HG03045 (cell line): ENCODE measurements around the gene ATP5PD.
A peak's percentile ranks its signal among the peaks of the same experiment; 100 is the strongest.

Experiments used
- ATAC-seq: cut with Tn5 transposase; IDR thresholded peaks from one replicate; pipeline ENCODE4 v1.9.1; 2021; ENCODE audit warnings: mild to moderate bottlenecking, moderate library complexity; ENCODE audit not compliant: unreplicated experiment

Gene ATP5PD

DNA sequence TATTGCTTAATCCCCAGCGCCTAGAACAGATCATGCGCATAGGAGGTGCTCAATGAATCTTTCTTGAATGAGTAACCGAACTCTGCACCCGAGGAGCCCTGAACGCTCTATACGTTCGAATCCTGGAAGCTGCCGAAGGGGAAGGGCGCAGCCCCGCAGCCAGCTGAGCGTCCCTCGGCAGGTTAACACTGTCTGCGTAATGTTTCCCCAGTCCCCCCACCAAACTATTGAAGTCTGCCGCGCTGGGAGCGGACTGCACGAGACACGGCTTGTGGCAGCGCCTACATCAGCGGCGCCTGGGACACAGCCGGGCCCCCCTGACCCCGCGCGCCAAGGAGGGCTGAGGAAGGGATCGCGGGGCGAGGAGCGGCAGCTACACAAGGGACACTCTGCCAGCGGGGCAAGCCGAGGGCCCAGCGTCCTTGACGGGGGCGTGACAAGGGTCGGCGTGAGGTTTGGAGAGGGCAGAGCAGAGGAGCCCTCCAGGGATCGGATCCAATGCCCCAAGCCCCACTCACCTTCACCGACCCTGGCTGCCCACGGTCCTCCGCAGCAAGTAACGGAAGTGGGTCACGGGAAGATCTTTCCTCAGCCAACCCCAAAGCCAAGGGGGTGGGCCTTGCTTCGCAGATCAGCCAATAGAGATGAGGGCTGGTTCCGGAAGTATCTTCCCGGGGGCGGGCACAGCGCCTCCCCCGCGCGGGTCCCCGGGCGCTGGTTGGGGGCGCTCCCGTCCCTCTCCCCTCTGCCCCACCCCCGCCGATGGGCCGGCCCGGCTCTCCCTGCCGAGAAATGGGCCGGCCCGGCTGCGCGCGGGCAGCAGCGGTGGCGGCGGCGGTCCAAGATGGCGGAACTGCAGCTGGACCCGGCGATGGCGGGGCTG lies at the start of gene ATP5PD, which contains the start of gene KCTD2:
ATP5PD (minus strand) TSS at position 563 of the 883 bp plus-strand sequence. CDS start 4,319 bp downstream, outside the sequence.
KCTD2 (plus strand) TSS at position 819 of the 883 bp plus-strand sequence; CDS start at position 845, 26 bp downstream.
- peak; percentile 95 for ATAC-seq

- ATAC-seq, result no peak
Observed at GRCh38 chr17:75096082-75096625, 49.4 kb upstream of the ATP5PD start.

- no peak for ATAC-seq
Observed at GRCh38 chr17:75094871-75095399, 48.2 kb upstream of the ATP5PD start.

DNA sequence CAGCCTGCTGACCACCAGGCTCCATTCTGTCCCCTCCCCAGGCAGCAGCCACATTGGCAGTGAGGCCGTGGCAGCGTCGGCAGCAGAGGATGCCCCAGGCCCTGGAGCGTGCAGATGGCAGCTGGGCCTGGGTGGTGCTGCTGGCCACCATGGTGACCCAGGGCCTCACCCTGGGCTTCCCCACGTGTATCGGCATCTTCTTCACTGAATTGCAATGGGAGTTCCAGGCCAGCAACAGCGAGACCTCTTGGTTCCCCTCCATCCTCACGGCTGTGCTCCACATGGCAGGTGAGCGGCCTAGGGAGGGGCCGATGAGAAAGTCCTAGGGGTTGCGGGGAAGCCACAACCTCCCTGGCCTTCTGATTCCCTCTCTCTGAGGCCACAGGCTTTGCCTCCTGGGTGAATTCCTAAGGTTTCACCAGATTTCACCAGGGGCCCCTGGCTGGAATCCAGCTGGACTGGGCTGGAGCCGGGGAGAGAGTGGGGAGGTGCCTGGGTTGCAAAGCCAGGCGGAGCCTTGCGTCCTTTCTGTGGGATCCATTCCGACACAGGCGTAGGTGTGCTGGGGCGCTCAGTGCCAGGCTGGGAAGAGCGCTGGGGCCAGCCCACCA lies 46.9 kb upstream of the ATP5PD start:
- no peak for ATAC-seq

DNA sequence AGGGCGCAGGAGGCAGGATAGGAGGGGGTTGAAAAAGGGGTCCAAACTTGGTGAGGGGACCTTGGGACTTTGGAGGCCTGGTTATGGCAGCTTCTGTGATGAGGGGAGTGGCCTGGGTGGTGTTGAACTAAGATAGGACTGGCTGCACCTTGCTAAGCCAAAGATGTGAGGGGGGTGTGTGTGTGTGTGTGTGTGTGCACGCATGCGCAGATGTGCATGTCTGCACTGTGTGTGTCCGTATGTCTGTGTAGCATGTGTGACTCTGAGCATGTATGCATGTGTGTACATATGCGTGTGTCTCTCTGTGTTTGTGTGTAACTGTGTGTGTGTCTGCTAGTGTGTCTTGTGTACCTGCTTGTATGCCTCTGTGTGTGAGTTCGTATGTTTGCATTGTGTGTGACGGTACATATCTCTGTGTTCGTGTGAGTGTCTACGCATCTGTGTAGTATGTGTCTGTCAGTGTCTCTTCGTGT lies 45.1 kb upstream of the ATP5PD start:
- no peak for ATAC-seq

GRCh38 chr17:75090871-75091854 lies 44.4 kb upstream of the ATP5PD start:
- ATAC-seq, result no peak

GRCh38 chr17:75088465-75089417 lies 42.0 kb upstream of the ATP5PD start:
- peak; percentile 7 for ATAC-seq

DNA sequence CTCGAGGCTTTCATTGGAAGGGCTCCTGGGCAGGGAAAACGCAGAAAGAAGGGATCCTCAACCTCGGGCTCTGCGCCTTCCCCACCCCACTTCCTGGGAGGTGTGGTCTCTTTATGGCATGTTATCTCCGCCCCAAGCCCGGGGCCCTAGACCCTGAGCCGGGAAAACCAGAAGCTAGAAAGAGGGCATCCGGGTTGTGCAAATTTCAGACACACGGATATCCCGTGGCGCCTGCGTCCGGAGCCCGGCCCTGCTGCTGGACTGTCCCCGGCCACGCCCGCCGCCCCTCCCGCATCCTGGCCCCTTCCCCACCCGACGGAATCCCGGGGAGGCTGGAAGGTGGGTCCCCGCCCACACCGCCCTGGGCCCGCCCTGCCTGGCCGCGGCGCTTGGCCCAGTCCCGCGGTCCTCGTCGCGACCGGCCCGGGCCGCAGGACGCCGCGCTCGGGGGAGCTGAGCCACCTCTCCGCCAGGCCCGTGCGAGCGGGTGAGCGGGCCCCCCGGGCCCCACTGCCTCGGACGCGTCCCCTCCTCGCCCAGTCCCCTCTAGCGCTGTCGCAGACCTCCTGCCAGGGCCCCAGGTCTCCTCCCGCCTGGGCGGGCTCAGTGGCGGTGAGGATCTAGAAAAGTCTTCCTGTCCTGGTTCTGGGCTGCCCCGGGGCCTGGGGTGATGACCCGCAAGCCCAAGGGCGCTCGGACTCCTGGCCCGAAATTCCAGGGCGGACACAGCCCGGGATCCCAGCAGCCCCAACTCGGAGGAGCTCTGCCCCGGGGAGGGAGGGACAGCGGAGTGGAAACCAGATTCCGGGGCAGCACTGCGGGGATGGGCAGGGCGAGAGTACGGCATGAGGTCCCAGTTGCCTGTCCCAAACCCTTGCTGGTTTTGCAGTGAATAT lies 41.0 kb upstream of the ATP5PD start, which contains the start of gene SLC16A5:
SLC16A5 (plus strand) TSS at position 397 of the 896 bp plus-strand sequence. CDS start 5,683 bp downstream, outside the sequence.
- ATAC-seq, result peak; percentile 54

GRCh38 chr17:75087182-75087557 lies 40.4 kb upstream of the ATP5PD start:
- ATAC-seq, result peak; percentile 4

DNA sequence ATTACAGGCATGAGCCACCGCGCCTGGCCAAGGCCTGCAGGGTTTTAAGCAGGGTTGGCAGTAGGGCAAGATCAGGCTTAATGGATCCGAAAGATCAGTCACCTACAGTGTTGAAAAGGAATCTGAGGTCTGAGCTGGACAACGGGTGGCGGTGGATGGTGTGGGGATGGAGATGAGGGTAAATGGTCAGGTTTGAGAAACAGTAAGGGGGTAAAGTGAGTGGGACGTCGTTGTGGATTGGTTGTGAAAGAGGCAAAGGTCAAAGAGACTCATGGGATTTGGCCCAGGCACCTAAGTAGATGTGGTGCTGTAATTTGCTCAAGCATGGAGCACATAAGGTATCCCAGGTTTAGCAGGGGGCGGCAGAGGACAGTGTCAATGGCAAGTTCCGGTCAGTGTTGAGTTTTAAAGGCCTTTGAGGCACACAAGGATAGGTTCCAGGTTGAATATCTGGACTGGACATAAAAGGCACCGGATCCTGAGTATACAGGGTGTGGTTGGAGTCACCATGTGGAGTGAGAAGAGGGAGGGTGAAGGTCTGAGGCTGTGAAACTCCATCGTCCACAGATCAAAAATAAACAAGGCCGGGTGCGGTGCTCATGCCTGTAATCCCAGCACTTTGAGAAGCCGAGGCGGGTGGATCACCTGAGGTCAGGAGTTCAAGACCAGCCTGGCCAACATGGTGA lies 39.9 kb upstream of the ATP5PD start:
- ATAC-seq, result no peak

- ATAC-seq, result no peak
Observed at GRCh38 chr17:75084039-75084660, 37.4 kb upstream of the ATP5PD start.

GRCh38 chr17:75082683-75083082 lies 35.9 kb upstream of the ATP5PD start:
- no peak for ATAC-seq

DNA sequence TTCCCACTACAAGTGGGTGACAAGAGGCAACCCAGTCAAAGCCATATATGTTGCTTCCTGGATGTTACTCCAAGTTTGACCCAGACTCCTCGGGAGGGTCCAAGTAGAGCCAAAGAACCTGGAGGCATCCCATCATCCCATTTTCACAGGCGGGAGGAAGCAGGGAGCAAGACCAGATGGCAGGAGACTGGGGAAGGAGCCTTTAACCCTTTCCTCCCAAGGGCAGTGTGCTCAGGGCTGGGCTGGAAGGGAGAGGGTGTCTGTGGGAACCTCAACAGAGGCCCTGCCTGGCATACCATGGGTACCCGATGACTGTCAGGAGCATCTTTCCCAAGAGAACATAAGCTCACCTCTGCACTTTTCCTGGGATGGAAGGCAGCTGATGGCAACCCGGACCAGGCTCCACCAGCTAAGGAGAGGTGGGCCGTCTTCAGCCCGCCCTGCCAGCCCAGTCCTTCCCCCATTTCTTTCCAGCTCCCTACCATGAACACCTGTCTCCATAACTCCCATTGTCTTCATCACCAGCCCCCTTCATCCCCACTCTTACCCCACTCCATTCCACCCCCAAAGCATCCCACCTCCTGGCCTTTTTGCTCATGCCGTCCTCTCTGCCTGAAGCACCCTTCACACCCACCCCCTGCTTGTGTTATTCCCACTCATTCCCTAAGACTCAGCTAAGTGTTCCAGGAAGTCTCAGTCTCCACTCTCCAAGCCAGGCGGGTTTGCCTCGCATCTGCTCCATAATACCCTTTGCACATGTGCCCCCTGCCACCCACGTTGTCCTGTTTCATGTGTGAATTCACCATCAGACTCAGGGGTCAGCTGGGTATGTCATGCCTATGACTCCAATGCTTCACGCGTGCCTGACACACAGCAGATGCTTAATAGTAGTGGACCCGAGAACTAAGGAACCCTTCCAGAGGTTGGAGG lies 35.1 kb upstream of the ATP5PD start:
- ATAC-seq, result no peak

- no peak for ATAC-seq
Observed at GRCh38 chr17:75079023-75079373, 32.2 kb upstream of the ATP5PD start.

DNA sequence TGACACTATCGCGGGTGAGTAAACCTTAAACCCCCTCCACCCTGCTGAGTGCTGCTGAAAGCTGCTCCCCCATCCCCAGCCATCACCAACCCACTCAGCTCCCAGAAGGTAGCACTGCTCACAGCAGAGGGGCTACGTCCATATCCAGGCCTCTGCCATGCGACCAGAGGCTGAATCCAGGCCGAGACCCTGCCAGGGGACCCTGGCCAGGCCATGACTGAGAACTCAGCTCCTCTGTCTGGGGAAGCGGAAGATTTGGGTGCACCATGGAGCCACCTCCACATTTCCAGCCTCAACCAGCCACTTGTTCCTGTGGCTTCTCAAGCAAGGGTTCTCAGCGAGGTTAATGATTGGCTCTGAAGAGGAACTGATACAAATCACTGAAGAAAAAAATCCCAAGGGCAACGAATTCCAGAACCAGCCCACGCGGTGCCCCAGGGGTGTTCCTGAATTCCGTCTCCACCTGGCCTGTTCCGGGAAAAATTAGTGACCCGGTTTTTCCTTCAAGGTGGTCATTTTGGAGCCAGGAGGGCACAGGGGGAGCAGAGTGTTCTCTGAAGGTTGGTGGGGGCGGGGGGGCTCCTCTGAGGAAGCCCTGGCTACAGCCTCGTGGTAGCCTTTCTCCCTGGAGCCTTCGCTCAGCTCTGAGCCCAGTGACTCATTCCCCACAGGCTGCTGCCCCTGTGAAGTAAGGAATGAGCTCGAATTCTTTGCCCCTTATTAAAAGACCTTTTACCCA lies 31.7 kb upstream of the ATP5PD start:
- peak; percentile 33 for ATAC-seq
